GM23338 (cell line): Measurements from ENCODE around the gene TTLL8. TPM values are rescaled to one million over a fixed set of nuclear protein-coding genes. Genes with fewer than 3 reads are reported as not detected.

Experiments used
- ATAC-seq: fragments of 200-7000 bp; cut with Tn5 transposase; 3 replicates; pipeline ENCODE4 v1.9.1; 2020
- DNase-seq: peaks from one replicate; pipeline ENCODE4 v3.0.0-alpha.2; 2015; ENCODE audit warnings: low spot score
- H2AFZ ChIP-seq: fragments of 200-600 bp; sonication (generic); 2 replicates; pipeline ENCODE4 v1.8.0; 2016; ENCODE audit warnings: antibody characterized with exemption, mild to moderate bottlenecking, moderate library complexity
- H3F3A ChIP-seq: fragments of 200-600 bp; sonication (generic); replicated peaks from 2 replicates; pipeline ENCODE4 v1.8.0; 2017; ENCODE audit warnings: antibody characterized with exemption, mixed run types, low read depth
- H3K27ac ChIP-seq: fragments of 200-600 bp; sonication (generic); 2 replicates; pipeline ENCODE4 v1.6.1; 2016; ENCODE audit warnings: low read depth
- H3K27me3 ChIP-seq: fragments of 200-600 bp; sonication (generic); 2 replicates; pipeline ENCODE4 v1.8.0; 2016; ENCODE audit warnings: mild to moderate bottlenecking, mixed run types, moderate library complexity; ENCODE audit not compliant: insufficient read depth
- H3K36me3 ChIP-seq: fragments of 200-600 bp; sonication (generic); 2 replicates; pipeline ENCODE4 v1.8.0; 2016; ENCODE audit warnings: mild to moderate bottlenecking; ENCODE audit not compliant: insufficient read depth
- H3K4me1 ChIP-seq: fragments of 200-600 bp; sonication (generic); 2 replicates; pipeline ENCODE4 v1.8.0; 2016; ENCODE audit warnings: mild to moderate bottlenecking, moderate library complexity; ENCODE audit not compliant: insufficient read depth
- H3K4me2 ChIP-seq: fragments of 200-600 bp; sonication (generic); 2 replicates; pipeline ENCODE4 v1.7.1; 2017; ENCODE audit warnings: mixed run types
- H3K4me3 ChIP-seq: fragments of 200-600 bp; sonication (generic); 2 replicates; pipeline ENCODE4 v1.6.1; 2016; ENCODE audit warnings: mixed run types
- H3K79me2 ChIP-seq: fragments of 200-600 bp; sonication (generic); replicated peaks from 2 replicates; pipeline ENCODE4 v1.8.0; 2017; ENCODE audit warnings: mild to moderate bottlenecking; ENCODE audit not compliant: insufficient read depth
- H3K9me2 ChIP-seq: fragments of 200-600 bp; sonication (generic); 2 replicates; pipeline ENCODE4 v1.8.0; 2017; ENCODE audit not compliant: insufficient read depth
- H4K20me1 ChIP-seq: fragments of 200-600 bp; sonication (generic); replicated peaks from 2 replicates; pipeline ENCODE4 v1.8.0; 2017; ENCODE audit warnings: mild to moderate bottlenecking; ENCODE audit not compliant: insufficient read depth
- H3K27ac Mint-ChIP-seq: 2 replicates; pipeline ENCODE4 v1.8.0; 2020; ENCODE audit warnings: inconsistent platforms, mild to moderate bottlenecking, moderate library complexity, mixed read lengths
- H3K27me3 Mint-ChIP-seq: 3 replicates; pipeline ENCODE4 v1.8.0; 2022; ENCODE audit warnings: low read depth, mild to moderate bottlenecking, moderate library complexity, mixed read lengths, inconsistent platforms; ENCODE audit not compliant: insufficient read depth, poor library complexity
- H3K36me3 Mint-ChIP-seq: 3 replicates; pipeline ENCODE4 v1.8.0; 2021; ENCODE audit warnings: low read depth, mild to moderate bottlenecking, inconsistent platforms, moderate library complexity, mixed read lengths
- H3K4me1 Mint-ChIP-seq: 3 replicates; pipeline ENCODE4 v1.8.0; 2020; ENCODE audit warnings: mild to moderate bottlenecking, inconsistent platforms, mixed read lengths
- H3K4me3 Mint-ChIP-seq: 3 replicates; pipeline ENCODE4 v1.8.0; 2021; ENCODE audit warnings: moderate library complexity, mild to moderate bottlenecking, inconsistent platforms, mixed read lengths
- H3K9me3 Mint-ChIP-seq: 3 replicates; pipeline ENCODE4 v1.8.0; 2020; ENCODE audit warnings: moderate library complexity, mild to moderate bottlenecking, inconsistent platforms, mixed read lengths
- CTCF ChIP-seq, 2 experiments: fragments of 200-600 bp in 1 of 2; sonication (generic) in 1 of 2; conservative IDR thresholded peaks; 2 replicates each; pipeline versions ENCODE4 v1.5.1 to v1.6.1; 2016 to 2017; ENCODE audit warnings: antibody characterized with exemption in 2 of 2, low read depth in 2 of 2, mild to moderate bottlenecking in 2 of 2, moderate library complexity in 1 of 2
- ETS1 ChIP-seq: IDR thresholded peaks from 2 replicates; pipeline ENCODE4 v1.6.1; 2016; ENCODE audit warnings: antibody characterized with exemption
- JUNB ChIP-seq: IDR thresholded peaks from one replicate; pipeline ENCODE4 v1.6.1; 2016; ENCODE audit warnings: antibody characterized with exemption; ENCODE audit not compliant: unreplicated experiment
- POLR2AphosphoS5 ChIP-seq: IDR thresholded peaks from 2 replicates; pipeline ENCODE4 v1.6.1; 2016; ENCODE audit warnings: antibody characterized with exemption, low read depth
- REST ChIP-seq: IDR thresholded peaks from one replicate; pipeline ENCODE4 v1.6.1; 2018; ENCODE audit warnings: antibody characterized with exemption; ENCODE audit not compliant: unreplicated experiment
- polyA plus RNA-seq: library from polyadenylated mRNA; unstranded; fragments of >200 nt; fragmentation: Nextera tagmentation; extraction: Ambion mirVana; gene quantifications from 2 replicates; pipeline ENCODE4 v1.2.1, GENCODE V29; 2016
- total RNA-seq: library from RNA; depleted of rRNA; stranded (reverse); fragments of >200 nt; shearing (Covaris generic); gene quantifications from 2 replicates; pipeline ENCODE4 v1.2.3, GENCODE V29; 2014

The TTLL8 gene
- total and polyA plus RNA-seq, 2 experiments from 2014 or later: not detected

- no peak overlapping the region for H3K4me3 Mint-ChIP-seq
Observed at GRCh38 chr22:50102946-50103345, 44.8 kb upstream of the TTLL8 start.

GRCh38 chr22:50101870-50102565 is 43.9 kb upstream of the TTLL8 start:
- Histone ChIP-seq H3K27ac (no peak overlapping the region), H3K27me3 (no peaks in the 10 kb centered on the region), H3K36me3 (no peaks in the 10 kb centered on the region), H3K4me1 (no peaks in the 10 kb centered on the region), H4K20me1 (no peaks in the 10 kb centered on the region), H3K9me2 (no peaks in the 10 kb centered on the region), H3K79me2 (no peaks in the 10 kb centered on the region), H2AFZ (no peak overlapping the region), H3K4me2 (no peak overlapping the region), H3K4me3 (no peak overlapping the region), H3F3A (no peaks in the 10 kb centered on the region)
- Mint-ChIP-seq H3K27ac (no peak overlapping the region), H3K36me3 (no peaks in the 10 kb centered on the region), H3K4me1 (no peaks in the 10 kb centered on the region), H3K9me3 (no peaks in the 10 kb centered on the region), H3K27me3 (peaks cover 6% of the 10 kb centered on the region), H3K4me3 (no peak overlapping the region)
- DNase-seq: no peak
- ATAC-seq: no peak
- no peak for TF ChIP-seq ETS1
- TF ChIP-seq REST: no peak
- TF ChIP-seq POLR2AphosphoS5: no peak
- no peak for TF ChIP-seq CTCF (conservative IDR thresholded peaks at IDR 0.05; ENCODE audit: low read depth in 2 of 2)

More at GRCh38 chr22:50102946-50103345, 44.8 kb upstream of the TTLL8 start:
- Histone ChIP-seq H3F3A (no peaks in the 10 kb centered on the region), H3K4me3 (no peak overlapping the region), H2AFZ (no peak overlapping the region), H3K79me2 (no peaks in the 10 kb centered on the region), H4K20me1 (no peaks in the 10 kb centered on the region), H3K27me3 (no peaks in the 10 kb centered on the region), H3K27ac (no peak overlapping the region), H3K36me3 (no peaks in the 10 kb centered on the region), H3K4me1 (no peaks in the 10 kb centered on the region), H3K4me2 (no peak overlapping the region), H3K9me2 (no peaks in the 10 kb centered on the region)
- TF ChIP-seq POLR2AphosphoS5 (no peak), JUNB (no peak), REST (no peak)
- ATAC-seq (peak; percentile 67), DNase-seq (peak; percentile 38)
- Mint-ChIP-seq H3K4me1 (no peaks in the 10 kb centered on the region), H3K36me3 (no peaks in the 10 kb centered on the region), H3K27me3 (peaks cover 6% of the 10 kb centered on the region), H3K27ac (no peak overlapping the region), H3K9me3 (no peaks in the 10 kb centered on the region)
